Measurements from ENCODE around the gene ETV6.

ETV6 gene

DNA sequence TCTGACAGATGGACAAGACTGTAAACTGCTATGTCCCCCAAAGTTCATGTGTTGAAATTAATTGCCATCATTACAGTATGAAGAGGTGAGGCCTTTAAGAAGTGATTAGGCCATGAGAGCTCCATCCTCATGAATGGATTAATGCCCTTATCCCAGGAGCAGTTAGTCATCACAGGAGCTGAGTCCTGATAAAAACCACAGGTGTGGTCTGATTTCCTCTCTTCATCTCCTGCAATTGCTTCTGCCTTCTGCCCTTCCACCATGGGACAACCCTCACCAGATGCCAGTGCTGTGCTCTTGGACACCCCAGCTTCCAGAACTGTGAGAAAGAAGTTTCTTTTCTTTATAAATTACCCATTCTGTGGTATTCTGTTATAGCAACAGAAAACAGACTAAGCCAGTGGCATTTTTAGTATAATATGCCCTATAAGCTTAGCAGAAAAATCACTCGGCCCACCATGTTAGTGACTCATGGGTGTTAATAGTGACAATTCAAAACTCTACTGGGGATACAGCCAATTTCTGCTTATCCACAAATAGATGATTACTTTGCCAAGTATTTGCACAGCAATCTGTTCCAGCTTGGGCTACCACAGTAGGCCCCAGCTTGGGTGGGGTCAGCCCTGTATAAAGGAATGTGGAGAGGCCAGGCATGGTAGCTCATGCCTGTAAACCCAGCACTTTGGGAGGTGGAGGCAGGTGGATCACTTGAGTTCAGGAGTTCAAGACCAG is 292.3 kb downstream of the ETV6 start:
- in situ Hi-C loops (cut with MboI; ENCODE audit: low sequenced_read_pairs, unreplicated experiment) = no loop called here
- no peak for DNase-seq (ENCODE audit: low spot score)
- TF ChIP-seq, protein P1, sequence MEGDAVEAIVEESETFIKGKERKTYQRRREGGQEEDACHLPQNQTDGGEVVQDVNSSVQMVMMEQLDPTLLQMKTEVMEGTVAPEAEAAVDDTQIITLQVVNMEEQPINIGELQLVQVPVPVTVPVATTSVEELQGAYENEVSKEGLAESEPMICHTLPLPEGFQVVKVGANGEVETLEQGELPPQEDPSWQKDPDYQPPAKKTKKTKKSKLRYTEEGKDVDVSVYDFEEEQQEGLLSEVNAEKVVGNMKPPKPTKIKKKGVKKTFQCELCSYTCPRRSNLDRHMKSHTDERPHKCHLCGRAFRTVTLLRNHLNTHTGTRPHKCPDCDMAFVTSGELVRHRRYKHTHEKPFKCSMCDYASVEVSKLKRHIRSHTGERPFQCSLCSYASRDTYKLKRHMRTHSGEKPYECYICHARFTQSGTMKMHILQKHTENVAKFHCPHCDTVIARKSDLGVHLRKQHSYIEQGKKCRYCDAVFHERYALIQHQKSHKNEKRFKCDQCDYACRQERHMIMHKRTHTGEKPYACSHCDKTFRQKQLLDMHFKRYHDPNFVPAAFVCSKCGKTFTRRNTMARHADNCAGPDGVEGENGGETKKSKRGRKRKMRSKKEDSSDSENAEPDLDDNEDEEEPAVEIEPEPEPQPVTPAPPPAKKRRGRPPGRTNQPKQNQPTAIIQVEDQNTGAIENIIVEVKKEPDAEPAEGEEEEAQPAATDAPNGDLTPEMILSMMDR (IDR thresholded peaks at IDR 0.05; ENCODE audit: borderline replicate concordance, control extremely low read depth, extremely low read depth, insufficient read depth, missing control alignments) = no peak

DNA sequence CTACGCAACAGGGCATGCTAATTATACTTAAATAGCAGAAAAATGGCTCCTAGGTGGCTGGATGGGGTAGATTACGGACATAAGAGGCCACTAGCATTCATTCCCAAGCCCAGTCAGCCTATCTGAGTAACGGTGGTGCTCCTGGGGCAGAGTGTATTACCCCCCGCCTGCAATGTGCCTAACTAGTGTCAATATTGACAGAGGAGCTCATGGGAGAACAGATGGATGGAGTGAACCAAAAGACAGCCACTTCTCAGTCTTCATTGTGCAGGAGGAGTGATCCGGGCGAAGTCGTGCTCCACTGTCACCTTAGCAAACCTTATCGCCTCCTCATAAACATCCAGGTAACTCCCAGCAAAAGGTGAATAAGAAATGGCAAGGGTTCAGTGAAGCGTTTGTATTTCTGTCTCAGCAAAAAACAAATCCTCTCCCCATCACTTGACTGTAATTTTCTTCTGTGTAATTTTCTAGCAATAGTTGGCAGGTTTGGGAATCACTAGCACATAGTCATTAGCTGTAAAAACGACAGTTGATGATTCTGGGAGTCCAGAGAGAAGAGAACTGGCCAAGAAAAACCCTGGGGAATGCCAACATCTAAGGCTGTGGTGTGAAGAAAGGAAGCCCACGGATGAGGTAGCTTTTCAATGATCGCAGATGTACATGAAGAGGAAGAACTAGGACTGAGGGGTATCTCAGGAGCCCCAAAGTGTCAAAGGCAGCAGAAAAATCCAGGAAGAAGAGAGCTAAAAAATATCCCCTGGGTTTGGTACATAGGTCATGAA is 294.6 kb downstream of the ETV6 start:
- DNase-seq (ENCODE audit: low spot score) = no peak
- in situ Hi-C loops (cut with MboI; ENCODE audit: low sequenced_read_pairs, unreplicated experiment) = no loop called here
- TF ChIP-seq, protein P1 (IDR thresholded peaks at IDR 0.05; ENCODE audit: borderline replicate concordance, control extremely low read depth, extremely low read depth, insufficient read depth, missing control alignments) = no peak

All from GM13976 (cell line).